PC-9 (cell line): ENCODE results near the gene CD96. TPM values are rescaled to one million over a fixed set of nuclear protein-coding genes. Genes with fewer than 3 reads are reported as not detected.
"Not testable (repeated sequence)": the region's sequence is repeated elsewhere in the genome, so short reads cannot be mapped to it uniquely, and the experiment has no call there.

Source experiments
- BruUV-seq: library from RNA; stranded (reverse); fragments of 400-500 nt; replicated peaks from 2 replicates; lab custom pipeline; 2021; lab: Mats Ljungman, UMichigan
- CTCF ChIA-PET: fragments of 300-600 bp; sonication (Branson Sonifier 250); formaldehyde crosslinking; loops from one replicate; lab custom pipeline; 2022; ENCODE audit warnings: antibody characterized with exemption; lab: Charles Lee
- POLR2A ChIA-PET: fragments of 300-600 bp; sonication (Branson Sonifier 250); formaldehyde crosslinking; loops from one replicate; lab custom pipeline; 2022; ENCODE audit warnings: antibody characterized with exemption; ENCODE audit not compliant: unreplicated experiment; lab: Charles Lee
- DNase-seq, 2 experiments: peaks; one replicate each; pipeline versions ENCODE4 v3.0.0 to v3.0.0-alpha.2; 2015 to 2022; ENCODE audit warnings: mixed read lengths in 1 of 2
- H2AFZ ChIP-seq: fragments of 200-600 bp; sonication (generic); 2 replicates; pipeline ENCODE4 v1.8.1; 2017; ENCODE audit warnings: antibody characterized with exemption
- H3F3A ChIP-seq: fragments of 200-600 bp; sonication (generic); 2 replicates; pipeline ENCODE4 v1.8.1; 2017; ENCODE audit warnings: antibody characterized with exemption, mild to moderate bottlenecking, low read depth; ENCODE audit not compliant: insufficient read depth
- H3K27ac ChIP-seq: fragments of 200-600 bp; sonication (generic); 2 replicates; pipeline ENCODE4 v1.6.1; 2016; ENCODE audit warnings: mixed run types
- H3K27me3 ChIP-seq: fragments of 200-600 bp; sonication (generic); 2 replicates; pipeline ENCODE4 v1.6.1; 2016; ENCODE audit warnings: low read depth, mixed run types; ENCODE audit not compliant: insufficient read depth
- H3K36me3 ChIP-seq: fragments of 200-600 bp; sonication (generic); 2 replicates; pipeline ENCODE4 v1.6.1; 2016; ENCODE audit warnings: low read depth, mixed run types
- H3K4me1 ChIP-seq: fragments of 200-600 bp; sonication (generic); replicated peaks from 2 replicates; pipeline ENCODE4 v1.6.1; 2016; ENCODE audit warnings: mixed run types; ENCODE audit not compliant: insufficient read depth
- H3K4me2 ChIP-seq: fragments of 200-600 bp; sonication (generic); 2 replicates; pipeline ENCODE4 v1.6.1; 2017; ENCODE audit warnings: mixed run types
- H3K4me3 ChIP-seq: fragments of 200-600 bp; sonication (generic); 2 replicates; pipeline ENCODE4 v1.6.1; 2016; ENCODE audit warnings: mixed run types
- H3K79me2 ChIP-seq: fragments of 200-600 bp; sonication (generic); 2 replicates; pipeline ENCODE4 v1.6.1; 2017; ENCODE audit warnings: low read depth, mixed run types
- H3K9me2 ChIP-seq: fragments of 200-600 bp; sonication (generic); 2 replicates; pipeline ENCODE4 v1.8.1; 2017; ENCODE audit warnings: mild to moderate bottlenecking; ENCODE audit not compliant: insufficient read depth
- H3K9me3 ChIP-seq: fragments of 200-600 bp; sonication (generic); 2 replicates; pipeline ENCODE4 v1.8.1; 2016; ENCODE audit warnings: low read depth; ENCODE audit not compliant: insufficient read depth
- H4K20me1 ChIP-seq: fragments of 200-600 bp; sonication (generic); 2 replicates; pipeline ENCODE4 v1.8.1; 2017; ENCODE audit not compliant: insufficient read depth
- CTCF ChIP-seq: fragments of 200-600 bp; sonication (generic); conservative IDR thresholded peaks from 2 replicates; pipeline ENCODE4 v1.6.1; 2017; ENCODE audit warnings: mixed run types, antibody characterized with exemption, mild to moderate bottlenecking, moderate library complexity
- EZH2 ChIP-seq: fragments of 200-600 bp; sonication (generic); IDR thresholded peaks from 2 replicates; pipeline ENCODE4 v1.8.0; 2017; ENCODE audit warnings: antibody characterized with exemption, low read depth
- intact Hi-C: fragments of 100-400 bp; cut with micrococcal nuclease; formaldehyde crosslinking; loops from one replicate; pipeline ENCODE4 v1.10.0; 2022; ENCODE audit not compliant: unreplicated experiment
- total RNA-seq: library from RNA; stranded (reverse); gene quantifications from 2 replicates; pipeline ENCODE4 v1.2.3, GENCODE V29; 2021

CD96 gene
- total RNA-seq, 1 experiment from 2014 or later = 0.11 TPM

- BruUV-seq = no TSS peak
- H3K9me2 ChIP-seq = no peaks in the 10 kb centered on the region; the same call in 1 of the 2 replicates
- POLR2A ChIA-PET = no interaction called here
- H4K20me1 ChIP-seq = no peaks in the 10 kb centered on the region
- no peak overlapping the region for H2AFZ ChIP-seq
- intact Hi-C loops = no loop called here
- H3K9me3 ChIP-seq = peaks cover 8% of the 10 kb centered on the region; the same call in 1 of the 2 replicates
- no peaks in the 10 kb centered on the region for H3K4me1 ChIP-seq
- CTCF ChIA-PET = no interaction called here
- DNase-seq = no peak
- no peaks in the 10 kb centered on the region for H3K36me3 ChIP-seq
- H3K4me2 ChIP-seq = no peak overlapping the region
- TF ChIP-seq CTCF (no peak), EZH2 (no peak)
- no peak overlapping the region for H3K27ac ChIP-seq
- H3K4me3 ChIP-seq = no peak overlapping the region
- no peaks in the 10 kb centered on the region for H3K27me3 ChIP-seq
- no peaks in the 10 kb centered on the region for H3F3A ChIP-seq
- no peaks in the 10 kb centered on the region for H3K79me2 ChIP-seq
Measured at GRCh38 chr3:111627092-111627491, 85.1 kb downstream of the CD96 start.

GRCh38 chr3:111629018-111629417, 87.0 kb downstream of the CD96 start:
- H3K9me3 ChIP-seq, intact Hi-C loops, POLR2A ChIA-PET, H3K4me3 ChIP-seq, DNase-seq, H2AFZ ChIP-seq, H3K27ac ChIP-seq, H3F3A ChIP-seq, H3K4me1 ChIP-seq, H3K4me2 ChIP-seq, H3K27me3 ChIP-seq, BruUV-seq, H3K36me3 ChIP-seq, H4K20me1 ChIP-seq, H3K79me2 ChIP-seq, H3K9me2 ChIP-seq, CTCF ChIA-PET: not testable (repeated sequence)

- H3K4me2 ChIP-seq, H3F3A ChIP-seq, intact Hi-C loops, POLR2A ChIA-PET, H4K20me1 ChIP-seq, H3K4me1 ChIP-seq, H2AFZ ChIP-seq, H3K9me2 ChIP-seq, H3K4me3 ChIP-seq, DNase-seq, H3K27ac ChIP-seq, CTCF ChIA-PET, H3K36me3 ChIP-seq, H3K27me3 ChIP-seq, H3K9me3 ChIP-seq, BruUV-seq, H3K79me2 ChIP-seq: not testable (repeated sequence)
Measured at GRCh38 chr3:111630638-111631037, 88.6 kb downstream of the CD96 start.

GRCh38 chr3:111635403-111635802, 93.4 kb downstream of the CD96 start:
- DNase-seq = no peak
- no peaks in the 10 kb centered on the region for H3K4me1 ChIP-seq
- CTCF ChIA-PET = no interaction called here
- H3K9me2 ChIP-seq = no peaks in the 10 kb centered on the region; the same call in none of the 2 replicates
- H3K9me3 ChIP-seq = no peaks in the 10 kb centered on the region
- H3K27me3 ChIP-seq = no peaks in the 10 kb centered on the region
- H3K4me3 ChIP-seq = no peak overlapping the region
- H3K36me3 ChIP-seq = no peaks in the 10 kb centered on the region
- POLR2A ChIA-PET = no interaction called here
- TF ChIP-seq EZH2 = no peak
- no peak for TF ChIP-seq CTCF
- BruUV-seq = no TSS peak
- H3K27ac ChIP-seq = no peak overlapping the region
- no peaks in the 10 kb centered on the region for H3F3A ChIP-seq
- no peak overlapping the region for H2AFZ ChIP-seq
- H3K79me2 ChIP-seq = no peaks in the 10 kb centered on the region
- H4K20me1 ChIP-seq = no peaks in the 10 kb centered on the region
- H3K4me2 ChIP-seq = no peak overlapping the region
- intact Hi-C loops = no loop called here
